ENCODE results near the gene NANOGP8. TPM values are rescaled to one million over a fixed set of nuclear protein-coding genes. Genes with fewer than 3 reads are reported as not detected.

NANOGP8 gene
- total RNA-seq, 1 donor from 2014 or later, result not detected

- Mint-ChIP-seq H3K9me3 (peaks cover 2% of the 10 kb centered on the region), H3K27me3 (ENCODE audit: low read depth) (no peaks in the 10 kb centered on the region), H3K27ac (ENCODE audit: unreplicated experiment) (no peak overlapping the region), H3K36me3 (ENCODE audit: low read depth) (peaks cover 3% of the 10 kb centered on the region), H3K4me1 (no peaks in the 10 kb centered on the region), H3K4me3 (no peak overlapping the region)
- TF ChIP-seq, protein P1, sequence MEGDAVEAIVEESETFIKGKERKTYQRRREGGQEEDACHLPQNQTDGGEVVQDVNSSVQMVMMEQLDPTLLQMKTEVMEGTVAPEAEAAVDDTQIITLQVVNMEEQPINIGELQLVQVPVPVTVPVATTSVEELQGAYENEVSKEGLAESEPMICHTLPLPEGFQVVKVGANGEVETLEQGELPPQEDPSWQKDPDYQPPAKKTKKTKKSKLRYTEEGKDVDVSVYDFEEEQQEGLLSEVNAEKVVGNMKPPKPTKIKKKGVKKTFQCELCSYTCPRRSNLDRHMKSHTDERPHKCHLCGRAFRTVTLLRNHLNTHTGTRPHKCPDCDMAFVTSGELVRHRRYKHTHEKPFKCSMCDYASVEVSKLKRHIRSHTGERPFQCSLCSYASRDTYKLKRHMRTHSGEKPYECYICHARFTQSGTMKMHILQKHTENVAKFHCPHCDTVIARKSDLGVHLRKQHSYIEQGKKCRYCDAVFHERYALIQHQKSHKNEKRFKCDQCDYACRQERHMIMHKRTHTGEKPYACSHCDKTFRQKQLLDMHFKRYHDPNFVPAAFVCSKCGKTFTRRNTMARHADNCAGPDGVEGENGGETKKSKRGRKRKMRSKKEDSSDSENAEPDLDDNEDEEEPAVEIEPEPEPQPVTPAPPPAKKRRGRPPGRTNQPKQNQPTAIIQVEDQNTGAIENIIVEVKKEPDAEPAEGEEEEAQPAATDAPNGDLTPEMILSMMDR (conservative IDR thresholded peaks at IDR 0.05), result no peak
- no peak for DNase-seq (ENCODE audit: low read depth, low spot score)
Measured at GRCh38 chr15:35123743-35124142, 38.6 kb upstream of the NANOGP8 start.

- Mint-ChIP-seq H3K4me1 (no peaks in the 10 kb centered on the region), H3K9me3 (peaks cover 2% of the 10 kb centered on the region), H3K27ac (ENCODE audit: unreplicated experiment) (no peak overlapping the region), H3K4me3 (no peak overlapping the region), H3K27me3 (ENCODE audit: low read depth) (no peaks in the 10 kb centered on the region), H3K36me3 (ENCODE audit: low read depth) (peaks cover 3% of the 10 kb centered on the region)
- no peak for DNase-seq (ENCODE audit: low read depth, low spot score)
- TF ChIP-seq, protein P1 (conservative IDR thresholded peaks at IDR 0.05), result no peak
Measured at GRCh38 chr15:35121611-35122359, 36.7 kb upstream of the NANOGP8 start.

DNA sequence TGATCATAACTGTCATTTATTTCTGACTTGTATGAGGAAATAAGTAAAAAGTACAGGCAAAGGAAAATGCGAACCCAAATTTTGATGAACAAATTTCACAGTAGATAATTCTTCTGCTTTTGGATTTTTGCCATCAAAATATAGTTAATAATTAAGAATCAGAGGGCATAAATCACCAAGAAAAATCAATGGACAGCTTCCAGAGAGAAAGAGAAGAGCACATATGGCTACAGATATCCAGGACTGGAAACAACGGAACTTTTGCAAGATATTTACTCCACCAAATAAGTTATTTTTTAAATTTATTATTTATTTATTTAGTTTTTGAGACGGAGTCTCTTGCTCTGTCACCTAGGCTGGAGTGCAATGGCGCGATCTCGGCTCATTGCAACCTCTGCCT lies 35.1 kb upstream of the NANOGP8 start:
- Mint-ChIP-seq H3K36me3 (ENCODE audit: low read depth) (peaks cover 3% of the 10 kb centered on the region), H3K4me1 (peaks cover 2% of the 10 kb centered on the region), H3K4me3 (no peak overlapping the region), H3K27me3 (ENCODE audit: low read depth) (no peaks in the 10 kb centered on the region), H3K9me3 (peaks cover 2% of the 10 kb centered on the region), H3K27ac (ENCODE audit: unreplicated experiment) (no peak overlapping the region)
- no peak for DNase-seq (ENCODE audit: low read depth, low spot score)
- TF ChIP-seq, protein P1 (conservative IDR thresholded peaks at IDR 0.05), result no peak

- H3K27me3 Mint-ChIP-seq (ENCODE audit: low read depth), result no peaks in the 10 kb centered on the region
Measured at GRCh38 chr15:35118960-35119359, 33.9 kb upstream of the NANOGP8 start.

GRCh38 chr15:35117543-35118265 lies 32.6 kb upstream of the NANOGP8 start:
- peaks cover 2% of the 10 kb centered on the region for H3K9me3 Mint-ChIP-seq
- no peaks in the 10 kb centered on the region for H3K27me3 Mint-ChIP-seq (ENCODE audit: low read depth)
- peaks cover 3% of the 10 kb centered on the region for H3K36me3 Mint-ChIP-seq (ENCODE audit: low read depth)
- H3K4me1 Mint-ChIP-seq, result peaks cover 8% of the 10 kb centered on the region
- no peak for DNase-seq (ENCODE audit: low read depth, low spot score)
- TF ChIP-seq, protein P1 (conservative IDR thresholded peaks at IDR 0.05), result no peak
- no peak overlapping the region for H3K27ac Mint-ChIP-seq (ENCODE audit: unreplicated experiment)
- H3K4me3 Mint-ChIP-seq, result no peak overlapping the region

More at GRCh38 chr15:35118960-35119359, 33.9 kb upstream of the NANOGP8 start:
- H3K27ac Mint-ChIP-seq (ENCODE audit: unreplicated experiment), result no peak overlapping the region
- H3K4me3 Mint-ChIP-seq, result no peak overlapping the region
- TF ChIP-seq, protein P1 (conservative IDR thresholded peaks at IDR 0.05), result no peak
- no peak for DNase-seq (ENCODE audit: low read depth, low spot score)
- peaks cover 3% of the 10 kb centered on the region for H3K36me3 Mint-ChIP-seq (ENCODE audit: low read depth)
- peaks cover 2% of the 10 kb centered on the region for H3K9me3 Mint-ChIP-seq
- peaks cover 8% of the 10 kb centered on the region for H3K4me1 Mint-ChIP-seq
